GM18868 (cell line): ENCODE data around the gene FLNC.

Experiments
- ATAC-seq: cut with Tn5 transposase; IDR thresholded peaks from one replicate; pipeline ENCODE4 v1.9.1; 2021; ENCODE audit warnings: mild to moderate bottlenecking, moderate library complexity; ENCODE audit not compliant: unreplicated experiment

FLNC gene

GRCh38 chr7:128800567-128800966 is 29.6 kb upstream of the FLNC start:
- ATAC-seq, result peak; percentile 53

GRCh38 chr7:128801003-128801402 is 29.2 kb upstream of the FLNC start:
- no peak for ATAC-seq

GRCh38 chr7:128801667-128802418 is 28.4 kb upstream of the FLNC start:
- ATAC-seq, result no peak

- no peak for ATAC-seq
Measured at GRCh38 chr7:128804484-128804883, 25.7 kb upstream of the FLNC start.

GRCh38 chr7:128805225-128805624 is 25.0 kb upstream of the FLNC start:
- ATAC-seq, result no peak

GRCh38 chr7:128807191-128807590 is 23.0 kb upstream of the FLNC start:
- ATAC-seq, result no peak

- ATAC-seq, result no peak
Measured at GRCh38 chr7:128809363-128809762, 20.8 kb upstream of the FLNC start.

- no peak for ATAC-seq
Measured at GRCh38 chr7:128810473-128810872, 19.7 kb upstream of the FLNC start.

GRCh38 chr7:128810997-128811396 is 19.2 kb upstream of the FLNC start:
- ATAC-seq, result no peak

- ATAC-seq, result no peak
Measured at GRCh38 chr7:128811631-128812430, 18.4 kb upstream of the FLNC start.

GRCh38 chr7:128812514-128813168 is 17.6 kb upstream of the FLNC start:
- no peak for ATAC-seq

- no peak for ATAC-seq
Measured at GRCh38 chr7:128814499-128814898, 15.7 kb upstream of the FLNC start.

- no peak for ATAC-seq
Measured at GRCh38 chr7:128815289-128815942, 14.8 kb upstream of the FLNC start.

GRCh38 chr7:128818694-128819093 is 11.5 kb upstream of the FLNC start:
- ATAC-seq, result no peak

- no peak for ATAC-seq
Measured at GRCh38 chr7:128821724-128822123, 8.5 kb upstream of the FLNC start.

GRCh38 chr7:128826512-128826911 is 3.7 kb upstream of the FLNC start:
- no peak for ATAC-seq

- no peak for ATAC-seq
Measured at GRCh38 chr7:128826916-128827247, 3.3 kb upstream of the FLNC start.

- no peak for ATAC-seq
Measured at GRCh38 chr7:128827248-128827958, 2.8 kb upstream of the FLNC start.

- ATAC-seq, result no peak
Measured at GRCh38 chr7:128827971-128828711, 2.1 kb upstream of the FLNC start.
